ENCODE measurements around the gene VCAN. TPM values are rescaled to one million over a fixed set of nuclear protein-coding genes. Genes with fewer than 3 reads are reported as not detected.

VCAN gene
- total RNA-seq, 1 donor from 2014 or later: 431 TPM

GRCh38 chr5:83562071-83562606, 90.6 kb downstream of the VCAN start:
- H3K4me3 ChIP-seq (ENCODE audit: insufficient read depth, low read depth, low read length): no peak overlapping the region
- H2AFZ ChIP-seq (ENCODE audit: low read depth, low read length): no peak overlapping the region
- H3K4me1 ChIP-seq (ENCODE audit: insufficient read depth, low read length): peaks cover 32% of the 10 kb centered on the region
- peak overlapping the region; percentile 1 for H3K27ac Mint-ChIP-seq (ENCODE audit: unreplicated experiment)
- TF ChIP-seq CTCF (IDR thresholded peaks at IDR 0.05; ENCODE audit: insufficient read depth, low read depth, low read length) (no peak), EZH2 (IDR thresholded peaks at IDR 0.05; ENCODE audit: insufficient read depth, low read length) (no peak)
- no peak overlapping the region for H3K4me2 ChIP-seq (ENCODE audit: low read length)
- peaks cover 33% of the 10 kb centered on the region for H3K4me1 Mint-ChIP-seq (ENCODE audit: low read depth, unreplicated experiment)
- H3K9ac ChIP-seq (ENCODE audit: low read length): peak overlapping the region; percentile 4
- H3K36me3 ChIP-seq (ENCODE audit: insufficient read depth, low read length): peaks cover 77% of the 10 kb centered on the region
- no peaks in the 10 kb centered on the region for H3K9me3 ChIP-seq (ENCODE audit: insufficient read depth, low read depth, low read length)
- peaks cover 4% of the 10 kb centered on the region for H3K79me2 ChIP-seq (ENCODE audit: insufficient read depth, low read length)
- H4K20me1 ChIP-seq (ENCODE audit: insufficient read depth, low read length): peaks cover 8% of the 10 kb centered on the region
- no peaks in the 10 kb centered on the region for H3K27me3 ChIP-seq (ENCODE audit: insufficient read depth, low read length)
- no peaks in the 10 kb centered on the region for H3K9me3 Mint-ChIP-seq (ENCODE audit: unreplicated experiment)
- H3K36me3 Mint-ChIP-seq (ENCODE audit: low read depth, unreplicated experiment): peaks cover 27% of the 10 kb centered on the region
- no peaks in the 10 kb centered on the region for H3K27me3 Mint-ChIP-seq (ENCODE audit: low read depth, unreplicated experiment)
- FAIRE-seq (no peak), DNase-seq (ENCODE audit: low read depth) (no peak)
- H3K4me3 Mint-ChIP-seq (ENCODE audit: unreplicated experiment): no peak overlapping the region
- peak overlapping the region; percentile 9 for H3K27ac ChIP-seq (ENCODE audit: low read depth, low read length)

GRCh38 chr5:83562791-83563557, 91.4 kb downstream of the VCAN start:
- peak overlapping the region; percentile 9 for H3K27ac ChIP-seq (ENCODE audit: low read depth, low read length)
- H2AFZ ChIP-seq (ENCODE audit: low read depth, low read length): no peak overlapping the region
- H3K36me3 ChIP-seq (ENCODE audit: insufficient read depth, low read length): peaks cover 69% of the 10 kb centered on the region
- H3K4me3 ChIP-seq (ENCODE audit: insufficient read depth, low read depth, low read length): no peak overlapping the region
- H3K27me3 ChIP-seq (ENCODE audit: insufficient read depth, low read length): no peaks in the 10 kb centered on the region
- Mint-ChIP-seq H3K36me3 (ENCODE audit: low read depth, unreplicated experiment) (peaks cover 27% of the 10 kb centered on the region), H3K4me1 (ENCODE audit: low read depth, unreplicated experiment) (peaks cover 39% of the 10 kb centered on the region), H3K4me3 (ENCODE audit: unreplicated experiment) (no peak overlapping the region), H3K27me3 (ENCODE audit: low read depth, unreplicated experiment) (no peaks in the 10 kb centered on the region), H3K9me3 (ENCODE audit: unreplicated experiment) (peaks cover 2% of the 10 kb centered on the region), H3K27ac (ENCODE audit: unreplicated experiment) (peak overlapping the region; percentile 64)
- peaks cover 41% of the 10 kb centered on the region for H3K4me1 ChIP-seq (ENCODE audit: insufficient read depth, low read length)
- FAIRE-seq (peak; percentile 39), DNase-seq (ENCODE audit: low read depth) (no peak)
- H3K4me2 ChIP-seq (ENCODE audit: low read length): peak overlapping the region; percentile 2
- H3K9me3 ChIP-seq (ENCODE audit: insufficient read depth, low read depth, low read length): no peaks in the 10 kb centered on the region
- peak overlapping the region; percentile 1 for H3K9ac ChIP-seq (ENCODE audit: low read length)
- H4K20me1 ChIP-seq (ENCODE audit: insufficient read depth, low read length): peaks cover 8% of the 10 kb centered on the region
- TF ChIP-seq EZH2 (IDR thresholded peaks at IDR 0.05; ENCODE audit: insufficient read depth, low read length): no peak
- no peak for TF ChIP-seq CTCF (IDR thresholded peaks at IDR 0.05; ENCODE audit: insufficient read depth, low read depth, low read length)
- peaks cover 4% of the 10 kb centered on the region for H3K79me2 ChIP-seq (ENCODE audit: insufficient read depth, low read length)

GRCh38 chr5:83563631-83564030, 92.1 kb downstream of the VCAN start:
- Mint-ChIP-seq H3K27ac (ENCODE audit: unreplicated experiment) (no peak overlapping the region), H3K36me3 (ENCODE audit: low read depth, unreplicated experiment) (peaks cover 27% of the 10 kb centered on the region), H3K4me1 (ENCODE audit: low read depth, unreplicated experiment) (peaks cover 45% of the 10 kb centered on the region), H3K9me3 (ENCODE audit: unreplicated experiment) (peaks cover 2% of the 10 kb centered on the region), H3K27me3 (ENCODE audit: low read depth, unreplicated experiment) (no peaks in the 10 kb centered on the region), H3K4me3 (ENCODE audit: unreplicated experiment) (no peak overlapping the region)
- Histone ChIP-seq H3K79me2 (ENCODE audit: insufficient read depth, low read length) (peaks cover 4% of the 10 kb centered on the region), H3K4me2 (ENCODE audit: low read length) (peak overlapping the region; percentile 2), H3K36me3 (ENCODE audit: insufficient read depth, low read length) (peaks cover 63% of the 10 kb centered on the region), H3K27ac (ENCODE audit: low read depth, low read length) (no peak overlapping the region), H2AFZ (ENCODE audit: low read depth, low read length) (no peak overlapping the region), H3K4me3 (ENCODE audit: insufficient read depth, low read depth, low read length) (no peak overlapping the region), H3K9ac (ENCODE audit: low read length) (peak overlapping the region; percentile 1), H3K4me1 (ENCODE audit: insufficient read depth, low read length) (peaks cover 47% of the 10 kb centered on the region), H4K20me1 (ENCODE audit: insufficient read depth, low read length) (peaks cover 8% of the 10 kb centered on the region), H3K27me3 (ENCODE audit: insufficient read depth, low read length) (no peaks in the 10 kb centered on the region), H3K9me3 (ENCODE audit: insufficient read depth, low read depth, low read length) (no peaks in the 10 kb centered on the region)
- no peak for TF ChIP-seq CTCF (IDR thresholded peaks at IDR 0.05; ENCODE audit: insufficient read depth, low read depth, low read length)
- TF ChIP-seq EZH2 (IDR thresholded peaks at IDR 0.05; ENCODE audit: insufficient read depth, low read length): no peak
- DNase-seq (ENCODE audit: low read depth): no peak
- no peak for FAIRE-seq

Measured in astrocyte (in vitro differentiated cells and primary cell).